ENCODE data around the gene RAC2.

RAC2 gene

GRCh38 chr22:37270928-37271650 is 27.0 kb upstream of the RAC2 start:
- TF ChIP-seq CTCF (IDR thresholded peaks at IDR 0.05) = no peak
- DNase-seq (ENCODE audit: low spot score) = no peak
- Histone ChIP-seq H3K27ac (peak overlapping the region in 1 of 2 donors; percentile 54), H3K4me3 (no peak overlapping the region)

GRCh38 chr22:37269936-37270678 is 26.0 kb upstream of the RAC2 start:
- no peak for DNase-seq (ENCODE audit: low spot score)
- Histone ChIP-seq H3K4me3 (no peak overlapping the region), H3K27ac (peak overlapping the region in 1 of 2 donors; percentile 2)
- no peak for TF ChIP-seq CTCF (IDR thresholded peaks at IDR 0.05)

- H3K4me3 ChIP-seq = no peak overlapping the region
- no peak for TF ChIP-seq CTCF (IDR thresholded peaks at IDR 0.05)
- DNase-seq (ENCODE audit: low spot score) = no peak
- peak overlapping the region in 1 of 2 donors; percentile 48 for H3K27ac ChIP-seq
Measured at GRCh38 chr22:37267661-37268413, 23.8 kb upstream of the RAC2 start.

DNA sequence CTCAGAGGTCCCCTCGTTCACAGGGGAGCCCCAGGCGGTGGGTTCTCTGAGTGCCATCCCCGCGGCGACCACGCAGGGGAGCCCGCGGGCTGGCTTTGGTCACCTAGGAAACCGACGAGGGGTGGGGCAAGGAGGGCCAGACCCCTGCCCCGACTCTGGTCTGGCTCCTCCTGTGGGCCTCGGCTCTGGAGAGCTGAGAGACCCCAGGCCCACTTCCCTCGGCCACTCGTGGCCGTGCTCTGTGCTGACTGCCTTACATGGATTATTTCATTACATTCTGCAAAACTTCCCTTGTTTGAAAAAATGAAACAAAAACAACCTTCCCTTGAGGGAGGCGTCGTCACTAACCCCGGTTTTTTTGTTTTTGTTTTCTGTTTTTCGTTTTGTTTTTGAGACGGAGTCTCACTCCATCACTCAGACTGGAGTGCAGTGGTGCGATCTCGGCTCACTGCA is 23.1 kb upstream of the RAC2 start:
- no peak for DNase-seq (ENCODE audit: low spot score)

DNA sequence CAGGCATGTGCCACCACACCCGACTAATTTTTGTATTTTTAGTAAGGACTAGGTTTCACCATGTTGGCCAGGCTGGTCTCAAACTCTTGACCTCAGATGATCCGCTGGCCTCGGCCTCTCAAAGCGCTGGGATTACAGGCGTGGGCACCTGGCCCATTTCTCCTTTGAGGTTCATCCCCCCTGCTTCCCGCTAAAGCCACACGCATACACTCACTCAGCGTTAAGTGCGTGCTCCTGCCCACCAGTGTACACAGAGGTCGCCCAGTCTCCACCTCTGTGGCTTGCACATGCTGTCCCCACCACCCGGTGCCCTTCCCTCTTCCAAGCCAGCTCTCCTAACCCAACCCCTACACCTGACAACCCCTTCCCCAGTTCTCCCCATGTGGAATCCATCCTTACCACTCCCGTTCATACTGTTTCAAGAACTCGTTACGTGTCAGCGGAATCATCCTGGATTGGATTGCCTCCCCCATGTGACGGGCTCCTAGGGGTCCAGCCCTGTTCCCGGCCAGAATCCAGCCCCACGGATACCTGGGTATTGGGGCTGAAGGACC is 22.6 kb upstream of the RAC2 start:
- TF ChIP-seq CTCF (IDR thresholded peaks at IDR 0.05) = no peak
- peak overlapping the region; percentile 56 for H3K4me3 ChIP-seq
- no peak for DNase-seq (ENCODE audit: low spot score)
- no peak overlapping the region for H3K27ac ChIP-seq

More for the DNA sequence above, 23.1 kb upstream of the RAC2 start:
- Histone ChIP-seq H3K27ac (peak overlapping the region in 1 of 2 donors; percentile 48), H3K4me3 (peak overlapping the region; percentile 56)
- peak; percentile 28 for TF ChIP-seq CTCF (IDR thresholded peaks at IDR 0.05)

GRCh38 chr22:37263966-37264887 is 20.2 kb upstream of the RAC2 start:
- no peak overlapping the region for H3K27ac ChIP-seq
- no peak for TF ChIP-seq CTCF (IDR thresholded peaks at IDR 0.05)
- DNase-seq (ENCODE audit: low spot score) = no peak
- no peak overlapping the region for H3K4me3 ChIP-seq

Measured in coronary artery (tissue), 2 donors.